Neutrophil (primary cell): ENCODE measurements around the gene OPA1.
A peak's percentile ranks its signal among the peaks of the same experiment; 100 is the strongest.

ENCODE experiments used
- H3K27ac ChIP-seq: fragments of 200-600 bp; sonication (generic); 2 replicates; pipeline ENCODE4 v1.5.1; 2016; ENCODE audit warnings: mild to moderate bottlenecking, moderate library complexity
- H3K27me3 ChIP-seq: fragments of 200-600 bp; sonication (generic); 2 replicates; pipeline ENCODE4 v1.6.0; 2016; ENCODE audit warnings: mild to moderate bottlenecking
- H3K36me3 ChIP-seq: fragments of 200-600 bp; sonication (generic); 2 replicates; pipeline ENCODE4 v1.5.1; 2017
- H3K4me1 ChIP-seq, 2 experiments: fragments of 200-600 bp in 1 of 2; sonication (generic) in 1 of 2; 1 replicate in 1 of 2; 2 replicates in 1 of 2; pipeline versions ENCODE4 v1.5.1 to v1.6.1; 2013 to 2016; ENCODE audit warnings: low read depth in 1 of 2, low read length in 1 of 2, mild to moderate bottlenecking in 1 of 2, moderate library complexity in 1 of 2; ENCODE audit not compliant: control insufficient read depth in 1 of 2, insufficient read depth in 1 of 2
- H3K4me3 ChIP-seq, 2 experiments: fragments of 200-600 bp in 1 of 2; sonication (generic) in 1 of 2; 1 replicate in 1 of 2; 2 replicates in 1 of 2; pipeline ENCODE4 v1.5.1; 2013 to 2016; ENCODE audit warnings: low read depth in 1 of 2, low read length in 1 of 2, mild to moderate bottlenecking in 1 of 2, moderate library complexity in 1 of 2
- H3K9me3 ChIP-seq: fragments of 200-600 bp; sonication (generic); 2 replicates; pipeline ENCODE4 v1.5.1; 2016
- TF ChIP-seq, protein P1 (sequence below): fragments of 200-600 bp; sonication (generic); IDR thresholded peaks from 2 replicates; pipeline ENCODE4 v1.5.1; 2016; ENCODE audit warnings: antibody characterized with exemption

OPA1 gene

DNA sequence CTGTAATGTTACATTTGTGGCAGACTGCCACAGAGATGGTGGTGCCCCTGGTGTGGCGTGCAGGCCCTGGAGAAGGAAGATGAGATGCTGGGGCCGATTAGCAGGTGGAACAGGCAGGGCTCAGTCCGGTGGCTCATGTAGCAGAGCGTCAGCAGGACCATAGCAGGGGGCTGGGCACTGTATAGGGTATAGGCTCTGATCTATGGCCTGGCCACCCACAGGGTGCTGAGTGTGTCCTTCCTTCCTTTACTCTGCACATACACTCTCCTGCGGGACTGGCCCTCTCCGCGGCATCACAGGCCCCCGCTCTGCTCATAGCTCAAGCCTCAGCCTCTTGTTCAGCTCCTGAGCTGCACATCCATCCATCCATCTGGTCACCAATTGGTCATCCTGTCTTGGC lies 143.6 kb downstream of the OPA1 start:
- no peaks in the 10 kb centered on the region for H3K27me3 ChIP-seq
- no peaks in the 10 kb centered on the region for H3K36me3 ChIP-seq
- H3K27ac ChIP-seq = no peak overlapping the region
- no peaks in the 10 kb centered on the region for H3K9me3 ChIP-seq
- TF ChIP-seq, protein P1, sequence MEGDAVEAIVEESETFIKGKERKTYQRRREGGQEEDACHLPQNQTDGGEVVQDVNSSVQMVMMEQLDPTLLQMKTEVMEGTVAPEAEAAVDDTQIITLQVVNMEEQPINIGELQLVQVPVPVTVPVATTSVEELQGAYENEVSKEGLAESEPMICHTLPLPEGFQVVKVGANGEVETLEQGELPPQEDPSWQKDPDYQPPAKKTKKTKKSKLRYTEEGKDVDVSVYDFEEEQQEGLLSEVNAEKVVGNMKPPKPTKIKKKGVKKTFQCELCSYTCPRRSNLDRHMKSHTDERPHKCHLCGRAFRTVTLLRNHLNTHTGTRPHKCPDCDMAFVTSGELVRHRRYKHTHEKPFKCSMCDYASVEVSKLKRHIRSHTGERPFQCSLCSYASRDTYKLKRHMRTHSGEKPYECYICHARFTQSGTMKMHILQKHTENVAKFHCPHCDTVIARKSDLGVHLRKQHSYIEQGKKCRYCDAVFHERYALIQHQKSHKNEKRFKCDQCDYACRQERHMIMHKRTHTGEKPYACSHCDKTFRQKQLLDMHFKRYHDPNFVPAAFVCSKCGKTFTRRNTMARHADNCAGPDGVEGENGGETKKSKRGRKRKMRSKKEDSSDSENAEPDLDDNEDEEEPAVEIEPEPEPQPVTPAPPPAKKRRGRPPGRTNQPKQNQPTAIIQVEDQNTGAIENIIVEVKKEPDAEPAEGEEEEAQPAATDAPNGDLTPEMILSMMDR = no peak
- H3K4me1 ChIP-seq = no peaks in the 10 kb centered on the region
- H3K4me3 ChIP-seq = no peak overlapping the region

DNA sequence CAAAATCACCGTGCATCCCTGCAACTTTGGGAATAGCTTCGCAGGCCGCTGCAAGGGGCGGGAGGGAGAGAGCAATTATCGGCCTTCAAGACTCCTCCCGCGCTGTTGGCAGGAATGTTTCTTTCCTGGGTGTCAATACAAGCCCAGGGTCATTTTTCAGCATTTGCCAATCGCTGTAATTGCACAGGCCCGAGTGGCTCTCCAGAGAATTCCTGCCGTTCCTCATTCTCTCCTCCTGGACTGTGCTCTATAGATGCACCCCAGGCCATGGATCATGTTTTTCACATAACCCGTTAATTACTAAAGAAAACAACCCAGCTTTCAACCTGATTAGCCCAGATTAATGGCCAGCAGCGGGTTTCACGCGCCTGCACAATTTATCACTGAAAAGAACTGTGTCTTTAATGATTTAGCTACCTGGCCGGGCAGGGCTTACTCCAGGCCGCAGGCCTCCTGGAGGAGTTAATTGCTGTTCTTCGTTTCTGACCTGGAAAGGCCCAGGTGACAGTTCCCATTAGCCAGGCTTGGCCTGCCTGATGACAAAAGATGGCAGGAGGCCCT lies 144.3 kb downstream of the OPA1 start:
- H3K36me3 ChIP-seq = no peaks in the 10 kb centered on the region
- TF ChIP-seq, protein P1 = no peak
- H3K4me3 ChIP-seq = no peak overlapping the region
- no peaks in the 10 kb centered on the region for H3K27me3 ChIP-seq
- no peak overlapping the region for H3K27ac ChIP-seq
- H3K4me1 ChIP-seq = no peaks in the 10 kb centered on the region
- no peaks in the 10 kb centered on the region for H3K9me3 ChIP-seq

DNA sequence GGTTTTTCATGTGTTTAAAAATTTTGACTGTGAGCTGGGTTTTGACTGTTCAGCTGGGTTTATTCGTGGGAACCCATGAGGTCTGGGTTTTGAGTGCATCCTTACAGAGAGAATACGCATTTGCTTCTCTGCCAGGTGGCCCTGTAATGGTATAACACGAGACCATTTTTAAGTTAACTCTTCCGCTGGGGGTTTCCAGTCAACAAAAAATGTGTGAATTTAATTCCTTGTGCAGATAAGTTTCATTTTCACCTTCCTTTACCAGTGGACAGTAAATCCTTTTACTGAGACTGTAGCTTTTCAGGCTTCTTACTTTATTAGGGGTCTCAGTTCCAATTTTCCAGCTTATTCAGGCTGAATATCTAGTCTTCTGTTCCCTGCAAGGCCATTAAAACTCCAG lies 149.6 kb downstream of the OPA1 start:
- TF ChIP-seq, protein P1 = no peak
- Histone ChIP-seq H3K36me3 (no peaks in the 10 kb centered on the region), H3K27ac (peak overlapping the region; percentile 84), H3K4me3 (no peak overlapping the region), H3K4me1 (peaks cover 20 to 22% of the 10 kb centered on the region in 2 experiments), H3K27me3 (no peaks in the 10 kb centered on the region), H3K9me3 (no peaks in the 10 kb centered on the region)

DNA sequence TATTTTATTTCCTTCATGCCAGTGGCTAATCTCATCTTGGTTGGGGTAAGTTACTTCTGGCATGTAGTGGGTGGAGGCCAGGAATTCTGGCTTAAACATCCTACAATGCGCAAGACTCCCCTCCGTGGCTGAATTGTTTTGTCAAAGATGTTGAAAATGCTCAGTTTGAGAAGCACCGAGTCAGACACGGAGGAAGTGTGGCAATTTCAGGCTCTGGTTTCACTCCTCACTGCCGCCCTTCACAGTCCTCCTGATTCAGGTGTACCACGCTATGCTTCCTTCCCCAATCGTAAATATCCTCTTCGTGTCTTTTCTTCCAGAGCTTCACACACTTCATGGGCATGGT lies 150.7 kb downstream of the OPA1 start:
- TF ChIP-seq, protein P1 = no peak
- peak overlapping the region; percentile 16 to 35 for H3K4me3 ChIP-seq
- no peaks in the 10 kb centered on the region for H3K9me3 ChIP-seq
- H3K27me3 ChIP-seq = no peaks in the 10 kb centered on the region
- H3K4me1 ChIP-seq = peaks cover 20 to 22% of the 10 kb centered on the region in 2 experiments
- H3K27ac ChIP-seq = peak overlapping the region; percentile 84
- no peaks in the 10 kb centered on the region for H3K36me3 ChIP-seq

DNA sequence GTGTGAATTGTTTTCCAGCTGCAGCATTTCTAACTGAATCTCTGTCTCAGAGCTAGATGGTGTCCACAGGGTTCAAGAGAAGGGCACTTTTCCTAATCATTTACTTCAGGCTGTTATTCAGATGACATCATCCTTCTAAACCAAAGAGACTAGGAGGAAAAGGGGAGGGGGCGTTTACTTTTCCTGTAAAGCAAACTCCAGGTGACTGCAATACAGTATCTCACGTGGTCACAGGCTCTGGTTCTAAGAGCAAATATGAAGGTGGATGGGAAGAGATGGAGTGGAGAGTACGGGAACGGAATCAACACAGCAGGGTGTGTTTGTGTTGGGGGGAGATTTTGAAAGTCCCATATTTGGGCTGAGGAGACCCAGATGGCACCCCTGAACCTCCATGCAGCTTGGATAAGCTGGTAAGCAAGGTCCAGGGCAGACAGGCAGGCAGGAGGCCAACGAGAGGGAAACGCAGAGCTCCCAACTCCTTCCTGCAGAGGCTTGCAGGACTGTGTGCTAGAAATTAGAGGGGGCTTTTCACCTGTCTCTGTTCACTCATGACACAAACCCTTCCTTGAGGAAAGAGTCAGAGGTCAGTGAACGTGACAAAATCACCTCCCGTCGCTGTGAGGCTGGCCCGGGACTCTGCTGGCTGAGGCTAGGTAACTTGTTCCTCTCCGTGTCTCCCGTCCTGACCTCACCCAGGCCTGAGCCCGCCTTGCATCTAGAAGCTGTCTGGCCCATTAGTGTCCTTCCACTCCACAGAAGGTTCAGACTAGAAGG lies 151.2 kb downstream of the OPA1 start:
- Histone ChIP-seq H3K27ac (peak overlapping the region; percentile 84), H3K27me3 (no peaks in the 10 kb centered on the region), H3K4me3 (peak overlapping the region; percentile 16 to 35), H3K36me3 (no peaks in the 10 kb centered on the region), H3K4me1 (peaks cover 20 to 22% of the 10 kb centered on the region in 2 experiments), H3K9me3 (no peaks in the 10 kb centered on the region)
- TF ChIP-seq, protein P1 = no peak
